Smooth muscle cell (in vitro differentiated cells): ENCODE results near the gene GSG1L. TPM values are rescaled to one million over a fixed set of nuclear protein-coding genes. Genes with fewer than 3 reads are reported as not detected.

Experiments used
- DNase-seq: peaks from one replicate; lab custom pipeline; 2025; ENCODE audit not compliant: unreplicated experiment; lab: John Stamatoyannopoulos, UW
- H2AFZ ChIP-seq: fragments of 200-600 bp; sonication (generic); 2 replicates; pipeline ENCODE4 v1.6.0; 2016; ENCODE audit warnings: antibody characterized with exemption, low read depth, mild to moderate bottlenecking
- H3F3A ChIP-seq: fragments of 200-600 bp; sonication (generic); 2 replicates; pipeline ENCODE4 v1.6.0; 2017; ENCODE audit warnings: antibody characterized with exemption, low read depth
- H3K27ac ChIP-seq: fragments of 200-600 bp; sonication (generic); 2 replicates; pipeline ENCODE4 v1.5.1; 2016; ENCODE audit warnings: low read depth, mild to moderate bottlenecking
- H3K27me3 ChIP-seq: fragments of 200-600 bp; sonication (generic); 2 replicates; pipeline ENCODE4 v1.6.1; 2016; ENCODE audit warnings: low read depth, mild to moderate bottlenecking
- H3K36me3 ChIP-seq: fragments of 200-600 bp; sonication (generic); 2 replicates; pipeline ENCODE4 v1.5.1; 2016; ENCODE audit warnings: low read depth
- H3K4me1 ChIP-seq: fragments of 200-600 bp; sonication (generic); 2 replicates; pipeline ENCODE4 v1.5.1; 2016; ENCODE audit warnings: low read depth
- H3K4me2 ChIP-seq: fragments of 200-600 bp; sonication (generic); 2 replicates; pipeline ENCODE4 v1.6.0; 2016; ENCODE audit warnings: mild to moderate bottlenecking
- H3K4me3 ChIP-seq: fragments of 200-600 bp; sonication (generic); 2 replicates; pipeline ENCODE4 v1.5.1; 2016; ENCODE audit warnings: mild to moderate bottlenecking
- H3K79me2 ChIP-seq: fragments of 200-600 bp; sonication (generic); 2 replicates; pipeline ENCODE4 v1.6.0; 2016; ENCODE audit warnings: low read depth, mild to moderate bottlenecking
- H3K9ac ChIP-seq: fragments of 200-600 bp; sonication (generic); 2 replicates; pipeline ENCODE4 v1.6.0; 2016; ENCODE audit warnings: low read depth
- H3K9me3 ChIP-seq: fragments of 200-600 bp; sonication (generic); replicated peaks from 2 replicates; pipeline ENCODE4 v1.5.1; 2016; ENCODE audit warnings: low read depth
- H4K20me1 ChIP-seq: fragments of 200-600 bp; sonication (generic); 2 replicates; pipeline ENCODE4 v1.6.0; 2016; ENCODE audit warnings: low read depth
- CTCF ChIP-seq: fragments of 200-600 bp; sonication (generic); IDR thresholded peaks from 2 replicates; pipeline ENCODE4 v1.5.1; 2017; ENCODE audit warnings: borderline replicate concordance, mild to moderate bottlenecking, antibody characterized with exemption; ENCODE audit not compliant: insufficient read depth, poor library complexity, severe bottlenecking
- WGBS: methylation state at CpG from one replicate; pipeline ENCODE4 v1.1.7; 2016; ENCODE audit warnings: low lambda C conversion rate; 5-methylcytosine and 5-hydroxymethylcytosine counted together
- polyA plus RNA-seq: library from polyadenylated mRNA; unstranded; fragments of >200 nt; fragmentation: Nextera tagmentation; extraction: Ambion mirVana; gene quantifications from 2 replicates; pipeline ENCODE4 v1.2.1, GENCODE V29; 2016
- total RNA-seq: library from RNA; depleted of rRNA; stranded (reverse); fragments of >200 nt; gene quantifications from 2 replicates; pipeline ENCODE4 v1.2.3, GENCODE V29; 2014

The GSG1L gene
- total and polyA plus RNA-seq, 2 experiments from 2014 or later: 0.31 TPM; not detected in 1

GRCh38 chr16:27827765-27828164, 235.7 kb downstream of the GSG1L start:
- Histone ChIP-seq H3K36me3 (no peaks in the 10 kb centered on the region), H3K79me2 (no peaks in the 10 kb centered on the region), H3K4me3 (no peak overlapping the region), H3K9ac (no peak overlapping the region), H3F3A (no peaks in the 10 kb centered on the region), H2AFZ (no peak overlapping the region), H3K27ac (no peak overlapping the region), H3K9me3 (no peaks in the 10 kb centered on the region), H4K20me1 (no peaks in the 10 kb centered on the region), H3K4me2 (no peak overlapping the region), H3K27me3 (peaks cover 3% of the 10 kb centered on the region), H3K4me1 (no peaks in the 10 kb centered on the region)
- no peak for TF ChIP-seq CTCF
- DNase-seq: no peak
- 76% methylated on average over 3 of the region's 3 CpGs for WGBS

- H3K9ac ChIP-seq: no peak overlapping the region
- no peaks in the 10 kb centered on the region for H3K9me3 ChIP-seq
- DNase-seq: no peak
- no peak overlapping the region for H2AFZ ChIP-seq
- H3F3A ChIP-seq: no peaks in the 10 kb centered on the region
- H4K20me1 ChIP-seq: no peaks in the 10 kb centered on the region
- H3K4me3 ChIP-seq: no peak overlapping the region
- 92% methylated on average over 2 of the region's 2 CpGs for WGBS
- no peaks in the 10 kb centered on the region for H3K4me1 ChIP-seq
- H3K36me3 ChIP-seq: no peaks in the 10 kb centered on the region
- no peak overlapping the region for H3K27ac ChIP-seq
- TF ChIP-seq CTCF: no peak
- no peaks in the 10 kb centered on the region for H3K79me2 ChIP-seq
- H3K4me2 ChIP-seq: no peak overlapping the region
- no peaks in the 10 kb centered on the region for H3K27me3 ChIP-seq
Measured at GRCh38 chr16:27826893-27827289, 236.6 kb downstream of the GSG1L start.

DNA sequence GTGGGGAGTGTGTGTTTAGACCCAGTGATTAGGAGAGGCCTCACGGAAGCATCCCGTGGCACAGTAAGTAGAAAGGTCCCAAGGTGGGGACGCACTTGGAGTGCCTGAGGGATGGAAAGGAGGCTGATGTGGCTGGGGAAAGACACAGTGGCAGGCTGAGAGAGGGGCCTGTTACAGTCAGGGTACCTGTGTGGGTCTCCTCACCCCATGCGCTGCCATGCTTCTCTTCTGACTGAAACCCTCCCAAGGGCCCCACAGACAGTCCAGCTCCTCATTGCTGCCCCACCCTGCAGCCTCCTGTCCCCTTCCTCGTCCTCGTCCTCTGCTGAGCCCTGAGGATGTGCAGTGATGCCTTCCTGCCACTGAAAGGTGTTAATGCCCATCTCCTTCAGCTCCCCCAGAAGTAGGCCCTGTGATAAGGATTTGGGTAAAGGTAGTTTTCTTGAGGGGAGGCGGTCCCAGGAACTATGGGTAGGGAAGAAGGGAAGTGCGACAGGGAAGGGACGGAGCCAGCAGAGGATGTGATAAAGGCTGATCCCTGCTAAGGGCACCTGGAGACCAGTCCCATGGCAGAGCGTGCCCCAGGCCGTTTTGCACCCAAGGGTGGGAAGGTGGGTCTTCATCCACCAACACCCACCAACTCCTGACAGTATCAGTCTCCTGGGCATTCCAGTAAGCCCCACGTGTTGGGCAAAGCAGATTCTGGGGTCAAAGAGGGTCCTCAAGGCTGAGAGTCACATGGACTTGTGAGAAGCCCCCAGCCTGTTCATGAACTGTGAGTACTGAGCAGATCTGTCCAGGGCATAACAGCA, 237.2 kb downstream of the GSG1L start:
- no peak for TF ChIP-seq CTCF
- H3K27me3 ChIP-seq: no peaks in the 10 kb centered on the region
- H3K9ac ChIP-seq: no peak overlapping the region
- 78% methylated on average over 12 of the region's 12 CpGs for WGBS
- H3K4me1 ChIP-seq: no peaks in the 10 kb centered on the region
- H4K20me1 ChIP-seq: no peaks in the 10 kb centered on the region
- H3K27ac ChIP-seq: no peak overlapping the region
- H3K79me2 ChIP-seq: no peaks in the 10 kb centered on the region
- no peaks in the 10 kb centered on the region for H3K9me3 ChIP-seq
- H3K4me3 ChIP-seq: no peak overlapping the region
- H2AFZ ChIP-seq: no peak overlapping the region
- DNase-seq: no peak
- no peaks in the 10 kb centered on the region for H3F3A ChIP-seq
- no peak overlapping the region for H3K4me2 ChIP-seq
- H3K36me3 ChIP-seq: no peaks in the 10 kb centered on the region

DNA sequence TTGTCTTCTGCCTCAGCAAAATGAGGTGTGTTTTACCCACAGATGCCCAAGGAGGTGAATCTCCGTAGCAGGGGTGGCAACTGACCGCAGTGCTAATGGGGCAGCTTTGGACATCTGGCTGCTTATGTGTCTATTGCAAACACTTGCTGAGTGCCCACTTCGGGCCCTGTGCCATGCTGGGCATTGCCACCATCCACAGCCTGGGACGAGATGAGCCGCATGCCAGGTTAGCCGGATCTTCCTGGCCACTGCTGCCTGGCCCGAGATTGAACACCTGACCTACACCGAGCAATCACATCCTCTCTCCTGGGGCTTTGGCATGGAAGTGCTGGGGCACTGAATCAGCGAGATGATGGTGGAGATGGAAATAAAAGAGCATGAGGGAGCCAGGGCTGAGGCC, 238.7 kb downstream of the GSG1L start:
- Histone ChIP-seq H3K9ac (no peak overlapping the region), H3K27me3 (peaks cover 5% of the 10 kb centered on the region), H3F3A (no peaks in the 10 kb centered on the region), H3K79me2 (no peaks in the 10 kb centered on the region), H4K20me1 (no peaks in the 10 kb centered on the region), H2AFZ (no peak overlapping the region), H3K4me1 (no peaks in the 10 kb centered on the region), H3K27ac (no peak overlapping the region), H3K36me3 (no peaks in the 10 kb centered on the region), H3K4me2 (no peak overlapping the region), H3K9me3 (no peaks in the 10 kb centered on the region), H3K4me3 (no peak overlapping the region)
- 79% methylated on average over 9 of the region's 9 CpGs for WGBS
- no peak for TF ChIP-seq CTCF
- no peak for DNase-seq
